HepG2 (cell line): ENCODE measurements around the gene C6orf136. TPM values are rescaled to one million over a fixed set of nuclear protein-coding genes. Genes with fewer than 3 reads are reported as not detected.
"Not testable (repeated sequence)": the region's sequence is repeated elsewhere in the genome, so short reads cannot be mapped to it uniquely, and the experiment has no call there.

ENCODE experiments used
- DRAP1 ChIP-seq: IDR thresholded peaks from 2 replicates; pipeline ENCODE4 v1.6.1; 2016; ENCODE audit warnings: missing genetic modification reagents, missing compliant biosample characterization
- ERF ChIP-seq: IDR thresholded peaks from 2 replicates; pipeline ENCODE4 v1.6.1; 2018; ENCODE audit warnings: missing biosample characterization, missing genetic modification reagents
- GATAD1 ChIP-seq: IDR thresholded peaks from 2 replicates; pipeline ENCODE4 v1.6.1; 2016; ENCODE audit warnings: missing genetic modification reagents, missing compliant biosample characterization
- HMG20B ChIP-seq: conservative IDR thresholded peaks from 2 replicates; pipeline ENCODE4 v1.6.1; 2016; ENCODE audit warnings: missing genetic modification reagents, missing compliant biosample characterization
- HMGXB3 ChIP-seq: sonication (generic); formaldehyde crosslinking; IDR thresholded peaks from 2 replicates; pipeline ENCODE4 v1.4.0; 2020; ENCODE audit warnings: missing genetic modification reagents, borderline replicate concordance
- HMGXB4 ChIP-seq, 2 experiments: sonication (generic) in 1 of 2; formaldehyde crosslinking in 1 of 2; IDR thresholded peaks; 2 replicates each; pipeline versions ENCODE4 v1.4.0 to v1.6.1; 2018 to 2020; ENCODE audit warnings: missing genetic modification reagents in 2 of 2, borderline replicate concordance in 1 of 2, low read depth in 1 of 2, mild to moderate bottlenecking in 1 of 2, missing biosample characterization in 1 of 2
- IRF2 ChIP-seq: IDR thresholded peaks from 2 replicates; pipeline ENCODE4 v1.6.1; 2018; ENCODE audit warnings: missing genetic modification reagents, missing compliant biosample characterization
- MAFK ChIP-seq, 2 experiments: IDR thresholded peaks in 1 of 2; conservative IDR thresholded peaks in 1 of 2; 2 replicates each; pipeline ENCODE4 v1.6.1; 2011; ENCODE audit warnings: improper control_type of control experiment in 2 of 2, low read length in 2 of 2
- NR2F6 ChIP-seq, 2 experiments: IDR thresholded peaks; 2 replicates each; pipeline ENCODE4 v1.6.1; 2016; ENCODE audit warnings: antibody characterized with exemption in 1 of 2, mild to moderate bottlenecking in 1 of 2
- RBM22 ChIP-seq: fragments of 200-400 bp; formaldehyde crosslinking; optimal IDR thresholded peaks from 2 replicates; pipeline ENCODE3; 2017; ENCODE audit warnings: mild to moderate bottlenecking, low read length, moderate library complexity
- SMC3 ChIP-seq: IDR thresholded peaks from 2 replicates; pipeline ENCODE4 v1.6.1; 2011; ENCODE audit warnings: low read length, improper control_type of control experiment
- TEAD3 ChIP-seq: optimal IDR thresholded peaks from 2 replicates; pipeline ENCODE3; 2016; ENCODE audit warnings: borderline replicate concordance
- XRCC5 ChIP-seq: fragments of 200-400 bp; formaldehyde crosslinking; optimal IDR thresholded peaks from 2 replicates; pipeline ENCODE3; 2017; ENCODE audit warnings: mild to moderate bottlenecking, low read length
- ZBTB20 ChIP-seq: sonication (generic); formaldehyde crosslinking; IDR thresholded peaks from 2 replicates; pipeline ENCODE4 v1.8.1; 2023; ENCODE audit warnings: missing genetic modification reagents, low read depth, mild to moderate bottlenecking, borderline replicate concordance
- ZFX ChIP-seq: sonication (generic); formaldehyde crosslinking; IDR thresholded peaks from 2 replicates; pipeline ENCODE4 v1.4.0; 2020; ENCODE audit warnings: mild to moderate bottlenecking, low read depth, missing genetic modification reagents, moderate library complexity
- ZNF124 ChIP-seq: sonication (generic); formaldehyde crosslinking; IDR thresholded peaks from 2 replicates; pipeline ENCODE4 v1.4.0; 2020; ENCODE audit warnings: missing genetic modification reagents
- ZNF574 ChIP-seq: sonication (generic); formaldehyde crosslinking; IDR thresholded peaks from 2 replicates; pipeline ENCODE4 v1.4.0; 2020; ENCODE audit warnings: missing genetic modification reagents
- ZNF614 ChIP-seq: IDR thresholded peaks from 2 replicates; pipeline ENCODE4 v1.6.1; 2018; ENCODE audit warnings: missing biosample characterization, missing genetic modification reagents, inconsistent platforms, borderline replicate concordance
- polyA plus RNA-seq, 8 experiments: library from polyadenylated mRNA; depleted of rRNA in 3 of 8; stranded (reverse) in 7 of 8; unstranded in 1 of 8; fragments of >200 nt; fragmentation: Illumina TruSeq in 4 of 8; extraction: Trizol in 4 of 8; gene quantifications; 2 replicates each; pipeline versions ENCODE4 v1.2.1 to v1.2.3, GENCODE V29; 2011 to 2016; ENCODE audit warnings: low read depth in 4 of 8, missing spikeins in 1 of 8, mixed read lengths in 1 of 8; ENCODE audit not compliant: insufficient read depth in 1 of 8
- total RNA-seq, 5 experiments: library from RNA; depleted of rRNA; stranded (reverse); fragments of >200 nt; fragmentation: Illumina TruSeq; extraction: Trizol; gene quantifications; 2 replicates each; pipeline ENCODE4 v1.2.3, GENCODE V29; 2016; ENCODE audit warnings: low read depth in 1 of 5

C6orf136 gene
- total and polyA plus RNA-seq, 2 of the 13 experiments (the other 11 are each of a cell fraction or from before 2014, with no cell fraction given) = 12.0 to 26.2 TPM

- TF ChIP-seq HMGXB4 (CRISPR knock-in tag; IDR thresholded peaks at IDR 0.05; ENCODE audit: borderline replicate concordance in 1 of 2, low read depth in 1 of 2) (peak; percentile 47 to 60; a peak in 2 of 4 replicates), ZBTB20 (CRISPR knock-in tag) (peak; percentile 37; the same call in 1 of the 2 replicates), ERF (peak; percentile 68; the same call in 1 of the 2 replicates), TEAD3 (peak; percentile 61), XRCC5 (peak; percentile 78), ZNF574 (CRISPR knock-in tag) (0 out of 2 replicates have a peak, but pooled peaks have one; percentile 31), ZNF614 (0 out of 2 replicates have a peak, but pooled peaks have one; percentile 37), RBM22 (peak; percentile 57), HMGXB3 (CRISPR knock-in tag) (peak; percentile 39; the same call in 1 of the 2 replicates), NR2F6 (CRISPR knock-in tag; IDR thresholded peaks at IDR 0.05) (0 out of 2 replicates have a peak, but pooled peaks have one; percentile 17), ZFX (CRISPR knock-in tag) (peak; percentile 92), DRAP1 (CRISPR knock-in tag) (0 out of 2 replicates have a peak, but pooled peaks have one; percentile 29), GATAD1 (peak; percentile 39; the same call in 1 of the 2 replicates), ZNF124 (CRISPR knock-in tag) (peak; percentile 31; the same call in 1 of the 2 replicates), HMG20B (CRISPR knock-in tag) (0 out of 2 replicates have a peak, but pooled peaks have one; percentile 13), SMC3 (peak; percentile 79), IRF2 (CRISPR knock-in tag) (peak; percentile 46; the same call in 1 of the 2 replicates), MAFK (conservative IDR thresholded peaks at IDR 0.05 in 1 of 2, IDR thresholded peaks at IDR 0.05 in 1 of 2; ENCODE audit: low read length in 2 of 2) (peak; percentile 27 to 30; a peak in 2 of 4 replicates)
- TF ChIP-seq NR2F6 (IDR thresholded peaks at IDR 0.05) = not testable (repeated sequence)
These were observed 49.4 kb upstream of the C6orf136 start (continued) for GRCh38 chr6:30597315-30598144.
